ENCODE results near the gene SLC22A12.

Gene SLC22A12

DNA sequence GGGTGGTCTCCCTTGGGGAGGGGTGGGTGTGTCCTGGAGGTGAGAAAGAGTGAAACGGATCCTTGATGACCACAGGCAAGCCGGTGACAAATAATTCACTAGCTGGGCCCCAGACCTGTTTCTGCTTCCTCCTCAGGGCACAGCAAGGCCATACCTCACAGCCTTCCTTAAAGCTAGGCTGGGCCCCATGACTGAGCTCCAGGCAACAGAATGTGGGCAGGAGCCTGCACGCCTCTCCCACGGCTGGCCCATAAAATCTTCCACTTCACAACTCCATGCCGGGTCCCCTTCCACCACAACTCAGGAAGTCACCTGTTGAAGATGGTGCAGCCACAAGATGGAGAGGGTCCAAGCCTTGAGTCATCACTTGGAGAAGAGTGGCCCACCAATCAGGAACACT, 23.9 kb downstream of the SLC22A12 start:
- TF ChIP-seq, protein P1, sequence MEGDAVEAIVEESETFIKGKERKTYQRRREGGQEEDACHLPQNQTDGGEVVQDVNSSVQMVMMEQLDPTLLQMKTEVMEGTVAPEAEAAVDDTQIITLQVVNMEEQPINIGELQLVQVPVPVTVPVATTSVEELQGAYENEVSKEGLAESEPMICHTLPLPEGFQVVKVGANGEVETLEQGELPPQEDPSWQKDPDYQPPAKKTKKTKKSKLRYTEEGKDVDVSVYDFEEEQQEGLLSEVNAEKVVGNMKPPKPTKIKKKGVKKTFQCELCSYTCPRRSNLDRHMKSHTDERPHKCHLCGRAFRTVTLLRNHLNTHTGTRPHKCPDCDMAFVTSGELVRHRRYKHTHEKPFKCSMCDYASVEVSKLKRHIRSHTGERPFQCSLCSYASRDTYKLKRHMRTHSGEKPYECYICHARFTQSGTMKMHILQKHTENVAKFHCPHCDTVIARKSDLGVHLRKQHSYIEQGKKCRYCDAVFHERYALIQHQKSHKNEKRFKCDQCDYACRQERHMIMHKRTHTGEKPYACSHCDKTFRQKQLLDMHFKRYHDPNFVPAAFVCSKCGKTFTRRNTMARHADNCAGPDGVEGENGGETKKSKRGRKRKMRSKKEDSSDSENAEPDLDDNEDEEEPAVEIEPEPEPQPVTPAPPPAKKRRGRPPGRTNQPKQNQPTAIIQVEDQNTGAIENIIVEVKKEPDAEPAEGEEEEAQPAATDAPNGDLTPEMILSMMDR (IDR thresholded peaks at IDR 0.05; ENCODE audit: insufficient read depth, missing control alignments): no peak
- no peak for DNase-seq (ENCODE audit: insufficient read length, low spot score)
- no peak for FAIRE-seq

DNA sequence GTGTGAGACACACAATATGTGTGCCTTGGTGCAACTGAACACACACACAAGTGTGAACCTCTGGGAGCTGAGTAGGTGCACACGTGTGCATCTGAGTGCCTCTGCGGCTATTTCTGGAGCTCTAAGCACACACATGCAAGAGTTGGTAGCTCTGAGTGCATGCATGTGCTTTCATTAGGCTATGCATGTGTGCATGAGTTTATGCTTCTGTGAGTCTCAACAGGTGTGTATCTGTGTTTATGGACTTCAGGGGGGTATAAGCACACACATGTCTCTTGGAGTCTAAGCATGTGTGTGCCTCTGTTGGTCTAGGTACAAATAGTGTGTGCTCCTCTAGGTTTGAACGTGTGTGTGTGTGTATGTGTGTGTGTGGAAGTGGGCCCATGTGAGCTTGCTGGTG, 25.8 kb downstream of the SLC22A12 start:
- TF ChIP-seq, protein P1 (IDR thresholded peaks at IDR 0.05; ENCODE audit: insufficient read depth, missing control alignments): no peak
- DNase-seq (ENCODE audit: insufficient read length, low spot score): no peak
- FAIRE-seq: no peak

DNA sequence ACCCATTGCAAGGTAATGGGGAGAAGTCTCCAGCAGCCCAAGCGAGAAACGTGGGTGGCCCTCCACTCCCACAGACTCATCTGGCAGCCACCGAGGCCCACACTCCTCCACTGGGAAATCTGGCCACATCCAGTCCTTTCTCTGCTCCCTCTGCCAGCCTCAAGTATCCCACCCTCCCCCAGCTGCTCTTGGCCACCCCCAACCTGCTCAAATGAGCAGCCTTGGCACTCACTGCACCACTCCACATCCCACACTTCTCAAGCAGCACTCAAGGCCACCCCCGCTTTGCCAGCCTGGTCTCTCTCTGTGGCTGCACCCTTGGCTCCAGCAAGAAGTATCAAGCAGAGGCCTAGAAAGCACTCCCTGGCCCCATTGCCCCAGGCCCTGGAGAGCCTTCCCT, 28.2 kb downstream of the SLC22A12 start:
- TF ChIP-seq, protein P1 (IDR thresholded peaks at IDR 0.05; ENCODE audit: insufficient read depth, missing control alignments): no peak
- FAIRE-seq (no peak), DNase-seq (ENCODE audit: insufficient read length, low spot score) (no peak)

DNA sequence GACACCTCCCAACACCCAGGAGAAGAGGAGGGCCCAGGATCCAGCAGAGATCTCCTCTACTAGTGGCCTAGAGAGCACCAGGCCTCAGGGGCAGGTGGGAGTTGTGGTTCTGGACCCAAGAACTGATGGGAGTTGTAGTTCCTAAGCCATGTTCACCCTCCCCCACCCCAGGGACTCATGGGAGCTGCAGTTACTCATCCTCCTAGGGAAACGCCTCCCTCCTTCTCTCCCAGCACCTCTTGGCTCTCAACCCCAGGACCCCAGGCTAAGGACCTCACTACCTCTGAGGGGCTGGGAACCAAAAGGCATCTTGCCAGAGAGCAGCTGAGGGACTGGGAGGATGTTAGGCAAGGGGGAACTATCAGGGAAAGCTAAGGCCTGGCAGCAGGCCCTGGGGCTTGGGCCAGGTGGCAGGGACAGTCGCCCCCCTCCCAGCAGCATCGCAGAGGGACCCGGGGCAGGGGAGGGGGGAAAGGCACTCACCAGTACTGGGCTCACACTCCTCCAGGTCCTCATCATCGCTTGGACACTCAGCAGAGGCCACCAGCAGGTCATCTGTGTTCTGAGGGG, 28.9 kb downstream of the SLC22A12 start:
- TF ChIP-seq, protein P1 (IDR thresholded peaks at IDR 0.05; ENCODE audit: insufficient read depth, missing control alignments): no peak
- no peak for FAIRE-seq
- no peak for DNase-seq (ENCODE audit: insufficient read length, low spot score)

DNA sequence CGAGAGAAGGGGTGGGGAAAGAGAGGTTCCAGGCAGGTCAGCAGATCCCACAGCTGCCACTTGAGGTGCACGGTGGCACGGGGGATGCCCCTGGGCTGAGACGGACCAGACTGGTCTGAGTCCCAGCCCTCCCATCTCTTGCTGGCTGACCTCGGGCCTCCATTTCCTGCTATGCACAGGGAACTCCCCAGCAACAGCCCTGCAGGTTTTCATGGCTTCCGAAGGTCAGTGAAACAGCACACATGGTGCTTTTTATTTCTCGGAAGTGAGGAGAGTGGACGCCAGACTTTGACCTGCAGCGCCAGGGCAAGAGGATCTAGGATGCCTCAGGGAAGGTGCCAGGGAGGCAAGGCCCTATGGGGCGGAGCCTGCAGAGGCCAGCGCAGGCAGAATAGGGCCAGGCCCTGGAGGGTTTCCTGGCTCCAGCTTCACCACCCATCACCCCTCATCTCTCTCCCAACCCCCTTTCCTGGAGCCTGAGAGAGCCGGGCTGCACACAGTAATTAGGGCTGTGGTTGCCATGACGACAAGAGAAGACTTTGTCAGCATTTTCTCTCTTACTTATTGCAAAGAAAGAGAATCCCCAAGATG, 29.5 kb downstream of the SLC22A12 start:
- TF ChIP-seq, protein P1 (IDR thresholded peaks at IDR 0.05; ENCODE audit: insufficient read depth, missing control alignments): no peak
- FAIRE-seq (no peak), DNase-seq (ENCODE audit: insufficient read length, low spot score) (no peak)

DNA sequence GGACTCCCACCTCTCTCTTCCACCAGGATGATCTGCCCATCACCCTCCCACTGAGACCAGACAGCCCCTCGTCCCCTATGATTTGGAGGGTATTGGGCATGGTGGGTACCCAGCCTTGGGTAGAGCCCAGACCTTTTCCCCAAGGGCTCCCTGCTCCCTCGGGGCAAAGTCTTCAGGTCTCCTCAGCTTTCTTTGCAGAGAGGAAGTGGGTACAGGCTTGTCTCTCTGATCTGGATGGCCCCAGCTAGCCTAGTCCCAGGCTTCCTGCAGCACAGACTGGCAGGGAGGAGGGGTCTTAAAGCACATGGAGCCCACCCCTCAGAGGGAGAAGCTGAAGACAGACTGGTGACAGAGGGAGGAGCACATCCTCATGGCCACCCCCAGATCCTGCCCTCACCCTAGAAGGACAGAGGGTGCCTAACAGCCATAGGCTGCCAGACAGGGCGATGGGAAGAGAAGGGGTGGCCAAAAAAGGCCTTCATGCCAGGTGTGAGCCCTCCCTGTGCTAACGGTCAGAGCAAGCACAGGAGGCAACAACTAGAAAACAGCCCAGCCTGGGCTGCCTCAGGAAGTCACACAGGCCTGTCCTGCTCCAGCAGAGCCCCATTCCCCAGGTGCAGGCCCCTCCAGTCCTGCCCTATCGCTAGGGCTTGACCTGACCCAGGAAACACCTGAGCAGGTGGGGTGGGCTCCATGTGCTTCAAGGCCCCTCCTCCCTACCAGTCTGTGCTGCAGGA, 30.4 kb downstream of the SLC22A12 start:
- no peak for FAIRE-seq
- TF ChIP-seq, protein P1 (IDR thresholded peaks at IDR 0.05; ENCODE audit: insufficient read depth, missing control alignments): no peak
- DNase-seq (ENCODE audit: insufficient read length, low spot score): no peak

DNA sequence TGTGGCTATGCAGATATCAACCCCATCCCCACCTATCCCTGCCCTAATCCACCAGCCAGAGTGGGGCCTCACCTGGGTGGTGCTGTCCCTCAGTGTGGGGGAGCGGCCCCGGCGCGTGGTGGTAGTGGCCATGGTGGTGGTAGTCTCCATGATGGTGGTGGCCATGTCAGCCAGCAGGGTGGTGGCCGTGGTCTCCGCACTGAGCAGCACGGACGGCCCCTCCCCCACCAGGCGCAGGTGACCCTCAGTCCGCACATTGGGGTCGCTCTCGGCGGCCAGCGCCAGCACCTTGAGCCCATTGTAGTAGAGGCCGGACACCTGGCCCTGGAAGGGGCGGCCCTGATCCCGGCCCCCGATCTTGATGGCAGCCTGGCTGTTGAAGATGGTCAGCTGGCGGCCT, 31.7 kb downstream of the SLC22A12 start:
- TF ChIP-seq, protein P1 (IDR thresholded peaks at IDR 0.05; ENCODE audit: insufficient read depth, missing control alignments): no peak
- no peak for DNase-seq (ENCODE audit: insufficient read length, low spot score)
- no peak for FAIRE-seq
